Inflammatory macrophage treated with lipopolysaccharide for 1 hour (primary cell): Measurements from ENCODE around the gene FADS6.

Source experiments
- DNase-seq, 2 donors: peaks; one replicate each; pipeline ENCODE4 v3.0.0-alpha.2; 2020 to 2022

FADS6 gene, protein sequence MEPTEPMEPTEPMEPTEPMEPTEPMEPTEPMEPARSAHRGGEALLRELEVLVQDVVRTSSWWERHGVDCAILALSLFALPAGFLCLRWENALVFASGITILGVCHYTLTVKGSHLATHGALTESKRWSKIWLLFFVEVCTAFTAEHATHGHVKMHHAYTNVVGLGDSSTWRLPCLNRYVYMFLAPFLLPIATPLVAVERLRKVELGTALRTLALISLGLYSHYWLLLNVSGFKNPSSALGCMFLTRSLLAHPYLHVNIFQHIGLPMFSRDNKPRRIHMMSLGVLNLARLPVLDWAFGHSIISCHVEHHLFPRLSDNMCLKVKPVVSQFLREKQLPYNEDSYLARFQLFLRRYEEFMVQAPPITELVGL

DNA sequence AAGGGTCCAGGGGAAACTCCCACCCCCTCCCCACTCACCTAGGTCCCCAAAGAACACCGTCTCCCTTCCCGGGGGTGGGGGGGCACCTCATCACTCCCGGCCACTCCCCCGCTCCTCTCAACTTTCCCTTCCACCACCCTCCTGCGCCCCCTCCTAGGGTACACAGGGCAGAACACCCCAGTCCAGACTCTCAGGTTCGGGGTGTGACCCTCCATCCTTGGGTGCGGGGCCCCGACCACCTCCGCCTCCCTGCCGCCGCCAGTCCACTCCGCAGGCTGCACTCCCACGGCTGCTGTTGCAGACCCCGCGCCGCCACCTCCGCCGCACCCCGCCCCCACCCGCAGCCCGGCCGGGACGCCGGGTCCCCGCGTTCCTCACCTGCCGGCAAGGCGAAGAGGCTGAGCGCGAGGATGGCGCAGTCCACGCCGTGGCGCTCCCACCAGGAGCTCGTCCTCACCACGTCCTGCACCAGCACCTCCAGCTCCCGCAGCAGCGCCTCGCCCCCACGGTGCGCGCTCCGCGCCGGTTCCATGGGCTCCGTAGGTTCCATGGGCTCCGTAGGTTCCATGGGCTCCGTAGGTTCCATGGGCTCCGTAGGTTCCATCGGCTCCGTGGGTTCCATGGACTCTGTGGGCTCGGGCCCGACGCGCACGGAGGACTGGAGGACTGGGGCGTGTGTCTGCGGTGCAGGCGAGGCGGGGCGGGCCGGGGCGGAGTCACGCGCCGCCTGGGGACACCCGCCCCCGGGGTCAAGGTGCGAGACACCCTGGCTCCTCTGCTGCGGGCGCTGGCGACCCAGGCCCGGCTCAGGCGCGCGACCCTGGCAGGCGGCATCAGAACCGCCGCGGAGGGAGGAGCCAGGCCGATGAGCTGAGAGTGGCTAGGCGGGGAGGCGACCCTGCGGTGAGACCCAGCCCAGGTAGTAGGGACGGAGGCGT is at the start of gene FADS6:
FADS6 (minus strand) TSS at position 660 of the 938 bp plus-strand sequence; CDS start at position 622, 38 bp downstream.
- no peak for DNase-seq

DNA sequence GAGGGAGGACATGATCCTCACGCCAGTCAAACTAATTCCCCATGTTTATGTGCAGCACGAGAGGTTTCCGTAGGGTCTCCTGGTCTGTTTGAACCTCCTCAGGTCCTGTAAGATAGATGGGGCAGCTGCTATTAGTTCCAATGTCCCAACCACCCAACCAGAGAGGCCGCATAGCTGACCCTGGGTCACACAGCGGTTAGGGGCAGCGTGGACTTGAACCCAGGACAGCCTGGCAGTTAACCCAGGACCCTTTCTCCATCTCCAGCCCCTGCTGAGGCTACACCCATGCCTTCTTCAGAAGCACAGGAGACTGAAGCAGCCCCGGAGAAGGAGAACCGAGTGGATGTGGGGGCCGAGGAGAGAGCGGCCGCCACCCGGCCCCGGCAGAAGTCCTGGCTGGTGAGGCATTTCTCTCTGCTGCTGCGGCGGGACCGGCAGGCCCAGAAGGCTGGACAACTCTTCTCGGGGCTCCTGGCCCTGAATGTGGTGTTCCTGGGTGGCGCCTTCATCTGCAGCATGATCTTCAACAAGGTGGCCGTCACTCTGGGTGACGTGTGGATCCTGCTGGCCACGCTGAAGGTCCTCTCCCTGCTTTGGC is 47.8 kb upstream of the FADS6 start:
- no peak for DNase-seq

DNA sequence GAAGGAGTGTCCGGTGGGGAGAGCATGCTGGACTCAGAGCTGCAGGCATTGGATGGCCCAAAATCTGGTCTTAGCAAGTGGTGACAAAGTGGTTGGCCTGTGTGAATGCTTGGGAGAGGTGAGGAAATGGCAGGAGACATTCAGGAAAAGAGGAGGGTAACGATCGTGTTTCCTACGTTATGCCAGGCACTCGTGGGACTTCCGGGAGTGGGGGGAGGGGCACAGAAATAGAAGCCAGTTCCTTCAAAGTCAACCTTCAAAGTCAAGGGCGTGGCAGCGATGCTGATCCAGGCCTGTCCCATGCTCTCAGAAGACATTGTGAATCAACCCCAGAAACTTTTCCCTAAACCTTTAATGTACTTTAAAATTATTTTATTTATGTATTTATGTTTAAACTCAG is 46.1 kb upstream of the FADS6 start:
- no peak for DNase-seq

DNA sequence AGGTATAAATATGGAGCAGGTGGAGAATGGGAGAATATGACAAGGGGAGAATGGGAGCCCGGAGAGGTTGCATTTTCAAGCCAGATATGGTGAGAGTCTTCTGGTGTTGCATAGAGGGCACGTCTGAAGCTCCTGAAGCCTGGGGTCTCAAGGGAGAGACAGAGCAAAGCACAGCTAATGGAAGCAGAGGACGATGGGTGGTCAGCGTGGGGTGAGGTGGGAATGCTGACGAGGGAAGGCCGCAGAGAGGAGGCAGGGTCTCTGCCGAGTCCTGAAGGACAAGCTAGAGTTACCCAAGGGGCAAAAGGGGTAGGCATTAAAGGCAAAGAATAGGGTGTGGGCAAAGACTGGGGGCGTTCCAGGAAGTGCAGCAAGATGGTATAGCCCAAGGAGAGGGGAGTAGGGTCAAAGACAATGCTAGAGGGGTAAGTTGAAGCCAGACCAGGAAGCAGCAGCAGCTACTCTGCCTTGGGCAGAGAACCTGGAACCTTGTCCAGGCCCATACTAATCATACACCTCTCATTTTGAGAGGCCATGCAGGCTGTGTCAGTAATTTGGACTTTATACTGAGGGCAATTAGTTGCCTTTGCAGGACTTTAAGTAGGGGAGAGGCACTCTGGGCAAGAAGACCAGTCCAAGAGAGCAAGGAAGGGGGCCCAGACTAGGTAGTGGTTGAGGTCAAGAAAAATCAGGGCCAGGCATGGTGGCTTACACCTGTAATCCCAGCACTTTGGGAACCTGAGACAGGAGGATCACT is 44.9 kb upstream of the FADS6 start:
- no peak for DNase-seq

DNA sequence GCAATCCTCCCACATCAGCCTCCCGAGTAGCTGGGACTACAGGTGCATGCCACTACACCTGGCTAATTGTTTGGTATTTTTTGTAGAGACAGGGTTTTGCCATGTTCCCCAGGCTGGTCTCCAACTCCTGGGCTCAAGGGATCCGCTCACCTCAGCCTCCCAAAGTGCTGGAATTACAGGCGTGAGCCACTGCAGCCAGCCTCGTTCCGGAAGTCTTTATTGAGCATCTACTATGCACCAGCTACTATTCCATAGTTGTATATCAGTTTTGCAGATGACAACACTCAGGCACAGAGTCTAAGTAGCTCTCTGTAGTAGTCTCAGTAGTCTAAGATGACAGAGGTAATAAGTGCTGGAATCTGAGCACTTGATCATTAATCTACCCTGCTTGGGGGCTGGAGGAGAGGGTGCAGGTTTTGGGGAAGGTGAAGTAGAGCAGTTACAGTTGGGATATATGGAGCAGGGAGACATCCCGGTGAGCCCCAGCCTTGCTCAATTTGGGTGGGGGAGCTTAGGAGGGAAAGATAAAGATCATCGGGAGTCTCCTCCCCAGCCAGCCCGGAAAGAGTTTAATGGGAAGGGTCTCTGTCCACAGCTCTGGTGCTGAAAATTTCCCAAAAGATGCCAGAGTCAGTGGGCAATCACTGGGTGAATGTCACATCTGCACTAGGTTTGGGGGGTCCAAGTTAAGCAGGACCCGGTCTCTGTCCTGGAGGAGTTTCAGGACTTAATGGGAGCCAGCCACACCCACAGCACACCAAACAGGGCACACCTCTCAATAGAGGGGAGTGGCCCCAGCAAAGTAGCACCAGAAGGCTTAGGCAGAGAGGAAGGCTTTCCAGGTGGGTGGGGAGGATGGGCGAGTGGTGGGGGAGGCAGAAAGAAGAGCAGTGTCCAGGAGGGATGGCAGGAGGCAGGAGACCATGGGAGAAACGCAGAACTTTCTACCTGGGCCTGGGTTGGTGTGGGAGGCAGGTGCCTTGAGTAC is 43.9 kb upstream of the FADS6 start:
- no peak for DNase-seq

DNA sequence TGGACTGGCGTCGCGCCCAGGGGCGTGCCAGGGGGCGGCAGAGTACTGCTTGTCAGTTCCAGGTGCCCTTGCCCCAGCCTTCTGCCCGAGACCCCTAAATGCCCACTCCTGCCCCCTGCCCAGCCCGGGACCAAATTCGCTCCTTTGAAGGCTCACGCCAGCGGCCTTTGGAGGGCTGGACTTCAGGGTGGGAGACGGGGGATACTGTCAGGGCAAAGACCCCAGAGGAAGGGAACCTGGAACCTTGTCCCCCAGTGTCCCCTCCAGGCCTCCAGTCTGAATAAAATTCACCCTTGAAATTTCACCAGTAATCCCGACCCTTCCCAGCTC is 43.0 kb upstream of the FADS6 start:
- DNase-seq = no peak

DNA sequence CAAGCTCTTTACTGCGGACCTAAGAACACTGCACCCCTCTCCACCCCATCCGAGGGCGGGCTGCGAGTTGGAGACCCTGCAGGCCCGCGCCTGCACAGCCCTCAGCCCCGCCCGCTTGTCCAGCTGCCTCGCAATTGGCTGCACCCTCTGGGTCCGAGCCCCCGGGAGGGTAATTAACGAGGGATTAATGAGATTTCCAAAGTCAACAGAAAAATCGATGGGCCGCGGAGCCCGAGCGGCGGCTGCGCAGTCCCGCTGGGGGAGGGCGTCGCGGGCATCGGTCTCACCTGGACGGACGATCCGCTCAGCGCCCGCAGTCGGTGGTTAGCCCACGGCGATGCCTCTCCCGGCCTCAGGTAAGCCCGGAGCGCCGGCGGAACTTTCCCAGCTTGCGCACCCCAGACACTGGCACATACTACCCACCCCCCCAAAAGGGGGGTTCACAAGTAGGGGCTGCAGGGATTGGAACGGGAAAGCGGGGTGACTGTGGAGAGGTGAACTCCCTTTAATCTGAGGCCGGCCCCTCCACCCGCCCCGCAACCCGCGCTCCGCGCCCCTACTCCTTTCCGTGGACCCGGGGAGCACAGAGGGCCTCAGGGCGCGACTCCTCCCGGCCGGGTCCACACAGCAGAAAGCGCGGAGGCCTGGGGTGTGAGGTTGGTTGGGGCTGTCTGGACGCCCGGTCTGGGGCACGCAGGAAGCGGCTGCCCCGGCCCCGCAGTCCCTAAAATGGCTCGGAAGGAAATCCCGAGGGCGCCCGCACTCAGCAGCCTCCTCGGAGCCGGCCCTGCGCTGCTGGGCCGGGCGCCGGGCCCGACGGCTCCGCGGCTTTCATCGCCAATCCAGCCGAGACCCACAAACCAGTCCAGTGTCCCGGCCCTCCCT is 42.4 kb upstream of the FADS6 start, which contains the start of gene OTOP3:
OTOP3 (plus strand) TSS at position 314 of the 885 bp plus-strand sequence; CDS start at position 338, 24 bp downstream.
- no peak for DNase-seq

DNA sequence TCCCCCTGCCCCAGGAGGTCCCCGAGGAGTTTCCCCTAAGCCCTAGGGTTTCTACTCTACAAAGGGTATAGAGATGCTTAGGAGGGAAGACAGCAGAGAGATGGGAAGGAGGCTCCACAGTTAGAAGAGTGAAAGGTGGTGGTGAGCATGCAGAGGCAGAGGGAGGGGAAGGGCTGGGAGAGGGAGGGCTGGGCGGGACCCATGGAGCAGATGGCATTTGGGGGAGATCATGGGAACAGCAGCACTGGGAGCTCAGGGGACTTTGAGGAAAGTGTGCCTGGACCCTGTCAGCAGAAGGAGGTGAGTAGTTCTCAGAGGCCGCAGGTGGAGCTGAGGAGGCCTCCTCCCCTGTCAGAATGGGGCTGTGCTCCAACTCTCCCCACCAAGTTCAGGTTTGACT is 41.6 kb upstream of the FADS6 start:
- no peak for DNase-seq

DNA sequence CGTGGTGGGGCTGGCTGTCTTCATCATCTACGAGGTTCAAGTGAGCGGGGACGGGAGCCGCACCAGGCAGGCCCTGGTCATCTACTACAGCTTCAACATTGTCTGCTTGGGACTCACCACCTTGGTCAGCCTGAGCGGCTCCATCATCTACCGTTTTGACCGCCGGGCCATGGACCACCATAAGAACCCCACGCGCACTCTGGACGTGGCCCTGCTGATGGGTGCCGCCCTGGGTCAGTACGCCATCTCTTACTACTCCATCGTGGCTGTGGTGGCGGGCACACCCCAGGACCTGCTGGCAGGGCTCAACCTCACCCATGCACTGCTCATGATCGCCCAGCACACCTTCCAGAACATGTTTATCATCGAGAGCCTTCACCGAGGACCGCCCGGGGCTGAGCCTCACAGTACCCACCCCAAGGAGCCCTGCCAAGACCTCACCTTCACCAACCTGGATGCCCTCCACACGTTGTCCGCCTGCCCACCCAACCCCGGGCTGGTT is 37.2 kb upstream of the FADS6 start:
- no peak for DNase-seq

DNA sequence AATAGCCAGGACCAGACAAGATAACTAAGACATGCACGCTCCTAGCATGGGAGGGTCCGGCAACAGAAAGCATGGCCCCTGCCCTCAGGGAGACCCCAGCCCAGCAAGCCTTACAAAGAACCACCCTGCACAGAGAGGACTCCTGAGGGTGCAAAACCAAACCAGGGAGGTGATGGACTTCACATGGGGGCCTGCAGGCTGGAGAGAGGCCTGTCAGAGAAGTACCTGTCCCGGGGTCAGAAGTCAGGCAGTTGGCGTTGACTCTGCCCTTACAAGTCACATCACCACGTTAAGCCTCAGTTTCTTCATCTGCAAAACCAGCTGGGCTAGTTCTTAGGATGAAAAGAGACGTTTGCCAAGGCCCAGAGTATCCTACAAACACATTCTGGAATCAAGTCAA is 35.4 kb upstream of the FADS6 start:
- DNase-seq = no peak

DNA sequence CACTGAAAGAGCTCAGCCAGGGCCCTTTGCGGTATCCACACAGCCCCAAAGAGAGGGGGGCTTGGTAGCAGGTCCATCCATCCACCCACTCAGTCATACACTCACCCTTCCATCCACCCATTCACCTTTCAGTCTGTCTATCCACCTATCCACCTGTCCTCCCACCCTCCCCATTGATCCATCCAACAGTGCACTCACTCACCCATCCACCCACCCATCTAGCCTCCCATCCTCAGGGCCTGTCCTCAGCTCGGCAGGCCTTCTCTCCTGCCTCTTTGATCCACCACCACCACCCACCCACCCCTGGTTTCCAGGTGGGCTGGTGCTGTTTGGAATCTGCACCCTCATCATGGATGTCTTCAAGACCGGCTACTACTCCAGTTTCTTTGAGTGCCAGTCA is 31.8 kb upstream of the FADS6 start:
- no peak for DNase-seq

DNA sequence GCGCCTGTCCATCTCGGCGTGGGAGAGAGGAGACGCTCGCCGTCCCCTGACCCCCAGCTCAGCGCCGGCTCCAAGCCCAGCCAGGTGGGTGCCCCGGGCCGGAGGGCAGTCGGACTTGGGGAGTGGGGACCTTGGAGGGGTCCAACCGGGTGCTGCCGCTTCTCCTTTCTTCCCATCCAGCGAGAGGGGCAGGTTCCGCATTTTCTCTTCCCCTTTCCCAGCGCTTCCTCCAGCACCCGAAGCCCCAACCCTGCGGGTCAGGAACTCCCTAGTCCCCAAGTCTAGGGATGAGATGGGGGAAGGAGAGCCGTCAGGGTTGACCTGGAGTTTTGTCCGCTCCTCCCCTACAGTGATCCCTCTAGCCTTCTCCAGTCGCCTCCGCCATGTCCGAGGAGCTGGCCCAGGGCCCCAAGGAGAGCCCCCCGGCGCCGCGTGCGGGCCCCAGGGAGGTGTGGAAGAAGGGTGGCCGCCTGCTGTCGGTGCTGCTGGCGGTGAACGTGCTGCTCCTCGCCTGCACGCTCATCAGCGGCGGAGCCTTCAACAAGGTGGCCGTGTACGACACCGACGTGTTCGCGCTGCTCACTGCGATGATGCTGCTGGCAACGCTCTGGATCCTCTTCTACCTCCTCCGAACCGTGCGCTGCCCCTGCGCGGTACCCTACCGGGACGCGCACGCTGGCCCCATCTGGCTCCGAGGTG is 31.0 kb upstream of the FADS6 start, which contains the start of gene OTOP2:
OTOP2 (plus strand) TSS at position 24 of the 699 bp plus-strand sequence; CDS start at position 384, 360 bp downstream.
- DNase-seq = peak; percentile 62 to 81

DNA sequence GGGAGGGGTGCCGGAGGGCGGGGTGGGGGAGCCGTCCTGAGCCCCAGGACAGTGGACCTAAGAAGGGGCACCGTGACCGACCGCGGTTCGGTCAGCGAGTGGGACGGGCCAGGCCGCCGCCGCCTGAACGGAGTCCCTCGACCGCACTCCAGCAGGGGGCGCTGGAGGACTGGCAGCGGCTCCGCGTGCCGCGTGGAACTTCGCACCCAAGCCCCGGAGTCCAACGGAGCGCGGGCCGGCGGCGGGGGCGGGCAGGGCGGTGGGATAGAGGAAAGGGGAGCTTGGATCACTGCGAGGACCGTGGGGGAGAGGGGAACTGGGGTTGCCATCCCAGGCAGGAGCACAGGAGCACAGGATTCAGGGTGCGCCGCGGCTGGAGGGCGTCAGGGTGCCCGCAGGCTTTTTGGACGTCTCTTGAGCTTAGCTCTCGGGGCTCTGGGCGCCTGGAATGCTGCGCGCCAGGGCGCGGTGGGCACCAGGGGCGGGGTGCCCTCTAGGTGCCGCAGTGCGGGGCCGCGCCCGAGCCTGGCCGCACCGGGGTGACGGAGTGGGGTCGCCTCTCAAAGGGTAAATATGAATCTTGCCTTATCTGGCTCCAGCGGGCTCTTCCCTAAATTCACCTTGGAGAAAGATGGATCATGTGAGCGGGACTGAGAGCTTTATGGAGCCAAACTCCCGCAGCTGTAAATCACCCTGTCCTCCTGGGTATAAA is 30.3 kb upstream of the FADS6 start:
- peak; percentile 32 to 81 for DNase-seq

DNA sequence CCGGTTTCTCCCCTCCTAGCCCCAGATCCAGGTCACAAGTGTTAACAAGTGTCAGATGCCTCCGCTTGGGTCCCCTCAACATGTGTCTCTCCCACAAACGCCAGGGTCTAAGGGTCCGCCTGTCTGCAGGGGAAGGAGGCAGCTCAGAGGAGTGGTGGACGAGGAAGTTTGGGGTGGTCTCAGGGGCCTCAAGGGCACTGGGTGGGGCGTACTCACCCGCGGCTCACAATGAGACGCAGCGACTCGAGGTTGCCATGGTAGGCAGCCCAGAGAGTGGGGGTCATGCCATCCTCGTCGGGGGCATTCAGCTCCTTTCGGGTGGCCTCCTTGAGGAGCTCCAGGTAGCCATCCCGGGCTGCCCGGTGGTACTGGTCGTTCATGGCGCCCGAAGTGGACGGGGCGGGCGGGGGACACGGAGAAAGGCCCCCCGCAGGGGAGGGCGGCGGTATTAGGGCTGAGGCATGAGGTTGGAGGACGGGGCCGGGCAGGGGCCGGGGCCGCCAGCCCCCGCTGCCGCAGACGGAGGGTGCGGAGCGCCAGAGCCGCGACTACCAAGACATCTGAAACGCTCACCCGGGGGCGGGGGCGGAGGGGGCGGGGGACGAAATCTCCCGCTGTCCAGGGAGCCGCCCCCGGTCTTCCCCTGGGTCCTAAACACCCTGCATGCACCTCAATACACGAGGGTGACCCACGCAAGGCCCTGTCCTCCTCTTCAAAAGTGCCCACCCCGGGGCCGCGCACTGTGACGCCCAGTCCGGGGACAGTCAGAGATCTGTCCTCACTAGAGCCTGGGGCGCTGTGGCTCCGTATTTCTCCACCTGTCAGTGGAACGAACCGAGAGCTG is 29.5 kb upstream of the FADS6 start, which contains the start of gene USH1G:
USH1G (minus strand) TSS at position 562 of the 844 bp plus-strand sequence; CDS start at position 380, 182 bp downstream.
- no peak for DNase-seq

DNA sequence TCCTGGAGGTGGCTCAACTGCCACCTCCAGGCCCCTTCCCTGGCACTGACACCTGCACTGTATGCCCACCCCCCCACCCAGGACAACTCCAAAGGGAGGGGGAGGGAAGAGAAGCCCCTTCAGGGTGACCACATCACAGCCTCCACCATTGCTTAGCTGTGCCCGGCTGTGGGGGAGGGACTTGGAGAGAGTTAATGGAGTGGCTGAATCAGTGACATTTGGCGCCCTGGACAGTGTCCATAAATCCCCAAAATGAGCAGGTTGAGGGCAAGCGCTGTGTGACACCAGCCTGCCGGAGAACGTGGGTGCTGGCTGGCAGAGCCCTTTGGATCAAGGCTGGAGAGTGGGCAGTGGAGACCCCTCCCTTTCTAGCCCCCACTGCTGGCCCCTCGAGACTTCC is 28.7 kb upstream of the FADS6 start:
- no peak for DNase-seq

DNA sequence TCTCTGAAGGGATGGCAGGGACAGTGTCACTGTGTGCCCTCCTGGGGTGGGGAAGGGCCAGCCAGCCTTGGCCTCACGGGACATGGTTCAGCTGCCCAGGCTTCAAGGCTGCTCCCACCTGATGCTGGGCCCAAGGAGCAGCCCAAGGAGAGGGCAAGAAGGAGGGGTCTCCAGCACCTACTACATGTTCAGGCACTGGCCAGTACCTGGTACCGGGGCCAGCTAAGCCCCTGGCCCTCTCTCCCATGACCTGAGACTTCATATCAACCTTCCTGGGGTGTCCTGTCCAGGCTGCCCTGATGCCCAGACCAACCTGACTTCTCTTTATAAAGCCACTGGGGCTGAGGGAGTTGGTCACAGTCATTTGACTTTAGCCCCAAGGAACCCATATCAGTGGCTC is 28.3 kb upstream of the FADS6 start:
- no peak for DNase-seq

DNA sequence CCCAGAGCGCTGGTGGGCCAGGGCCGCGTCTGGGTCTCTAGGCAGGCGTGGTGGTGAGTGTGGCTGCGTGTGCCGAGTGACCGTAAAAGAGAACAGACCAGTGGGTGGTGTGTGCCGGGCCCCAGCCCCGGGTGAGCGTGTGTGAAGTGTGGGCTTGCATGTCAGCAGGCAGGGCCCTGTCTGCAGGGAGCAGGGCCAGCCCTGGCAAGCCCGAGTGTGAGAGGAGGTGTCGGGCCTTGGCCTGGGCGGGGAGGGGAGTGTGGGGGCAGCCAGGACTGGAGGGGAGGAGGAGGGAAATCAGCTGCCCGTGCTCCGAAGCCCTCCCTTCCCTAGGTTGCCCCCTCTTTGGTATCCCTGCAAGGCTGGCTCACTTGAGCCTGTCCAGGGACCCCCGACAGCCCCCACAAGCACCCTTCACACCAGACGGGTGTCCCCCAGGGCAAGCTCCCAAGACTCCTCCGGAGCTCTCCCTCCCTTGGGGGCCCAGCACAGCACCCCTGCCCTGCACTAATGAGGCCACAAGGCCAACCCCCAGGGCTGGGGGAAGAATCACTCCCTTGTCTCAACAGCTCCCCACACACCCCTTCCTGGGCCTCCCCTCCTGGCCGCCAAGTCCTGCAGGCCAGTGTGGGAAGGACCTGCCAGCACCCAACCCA is 27.7 kb upstream of the FADS6 start:
- no peak for DNase-seq
